Hepatocyte (in vitro differentiated cells): ENCODE results near the gene RPS15.
A peak's percentile ranks its signal among the peaks of the same experiment; 100 is the strongest.

ENCODE experiments used
- CTCF ChIP-seq: fragments of 200-600 bp; sonication (generic); IDR thresholded peaks from 2 replicates; pipeline ENCODE4 v1.5.1; 2016; ENCODE audit warnings: antibody characterized with exemption, mild to moderate bottlenecking; ENCODE audit not compliant: poor library complexity
- EZH2 ChIP-seq: fragments of 200-600 bp; sonication (generic); IDR thresholded peaks from 2 replicates; pipeline ENCODE4 v1.6.1; 2016; ENCODE audit warnings: antibody characterized with exemption, mild to moderate bottlenecking, borderline replicate concordance

GRCh38 chr19:1466461-1467214 lies 28.4 kb downstream of the RPS15 start:
- TF ChIP-seq CTCF, result no peak
- peak; percentile 93 for TF ChIP-seq EZH2
